Type B pancreatic cell (in vitro differentiated cells): ENCODE measurements around the gene MCTP1. TPM values are rescaled to one million over a fixed set of nuclear protein-coding genes. Genes with fewer than 3 reads are reported as not detected.

ENCODE experiments used
- DNase-seq: peaks from one replicate; pipeline ENCODE4 v3.0.0; 2021; ENCODE audit warnings: mixed read lengths; ENCODE audit not compliant: unreplicated experiment; ENCODE audit errors: extremely low spot score
- H3K27ac Mint-ChIP-seq: 2 replicates; pipeline ENCODE4 v1.8.0; 2021; ENCODE audit warnings: mild to moderate bottlenecking, mixed read lengths
- H3K27me3 Mint-ChIP-seq: 2 replicates; pipeline ENCODE4 v1.8.0; 2021; ENCODE audit warnings: mixed read lengths
- H3K36me3 Mint-ChIP-seq: 2 replicates; pipeline ENCODE4 v1.8.0; 2021; ENCODE audit warnings: mixed read lengths
- H3K4me1 Mint-ChIP-seq: one replicate; pipeline ENCODE4 v1.8.0; 2021; ENCODE audit warnings: mixed read lengths; ENCODE audit not compliant: unreplicated experiment
- H3K4me3 Mint-ChIP-seq: 2 replicates; pipeline ENCODE4 v1.8.0; 2021; ENCODE audit warnings: mild to moderate bottlenecking, mixed read lengths
- H3K9me3 Mint-ChIP-seq: 2 replicates; pipeline ENCODE4 v1.8.0; 2021; ENCODE audit warnings: mixed read lengths
- total RNA-seq: library from RNA; stranded (reverse); gene quantifications from 2 replicates; pipeline ENCODE4 v1.2.1, GENCODE V29; 2021; ENCODE audit warnings: low replicate concordance
- TF ChIP-seq, protein P1 (sequence below): fragments of 200-600 bp; sonication (generic); conservative IDR thresholded peaks from 2 replicates; pipeline ENCODE4 v1.5.0; 2021; ENCODE audit warnings: antibody characterized with exemption, mild to moderate bottlenecking

The MCTP1 gene
- total RNA-seq, 1 donor from 2014 or later: 4.6 TPM

DNA sequence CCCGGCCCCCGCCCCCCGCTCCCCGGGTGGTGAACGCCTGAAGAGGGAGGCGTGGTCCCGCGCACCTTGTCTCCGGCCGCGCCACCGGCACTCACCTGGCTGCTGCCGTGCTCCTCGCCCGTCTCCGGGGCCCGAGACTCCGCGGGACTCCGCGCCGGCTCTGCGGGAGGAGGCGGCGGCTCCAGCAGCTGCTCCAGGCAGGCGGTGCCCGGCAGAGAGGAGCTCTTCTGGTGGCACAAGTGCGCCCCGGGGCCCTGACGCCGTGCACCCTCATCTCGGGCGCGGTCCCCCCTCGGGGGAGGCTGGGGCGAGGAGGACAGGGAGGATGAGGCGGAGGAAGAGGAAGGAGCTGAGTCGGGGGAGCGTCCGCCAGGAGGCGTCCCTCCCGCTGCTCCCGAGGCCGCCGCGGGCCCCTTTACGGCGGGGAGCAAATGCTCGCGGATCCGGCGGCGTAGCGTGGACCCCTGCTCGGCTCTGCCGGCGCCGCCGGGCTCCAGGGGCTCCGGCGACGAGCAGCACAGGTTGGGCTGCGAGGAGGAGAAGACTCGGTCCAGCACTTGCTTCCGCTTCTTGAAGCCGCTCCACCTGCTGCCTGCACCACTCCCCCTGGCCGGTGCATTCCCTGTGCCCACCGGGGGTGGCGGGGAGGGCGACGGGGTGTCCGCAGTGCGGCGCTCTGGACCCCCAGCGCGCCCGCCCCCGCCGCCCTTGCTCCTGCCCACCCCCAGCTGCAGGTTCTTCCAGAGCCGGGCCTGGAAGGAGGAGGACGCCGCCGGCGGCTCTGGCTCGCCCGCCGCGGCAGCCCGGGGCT, 928 bp downstream of the MCTP1 start:
- no peaks in the 10 kb centered on the region for H3K9me3 Mint-ChIP-seq
- H3K36me3 Mint-ChIP-seq: no peaks in the 10 kb centered on the region
- TF ChIP-seq, protein P1, sequence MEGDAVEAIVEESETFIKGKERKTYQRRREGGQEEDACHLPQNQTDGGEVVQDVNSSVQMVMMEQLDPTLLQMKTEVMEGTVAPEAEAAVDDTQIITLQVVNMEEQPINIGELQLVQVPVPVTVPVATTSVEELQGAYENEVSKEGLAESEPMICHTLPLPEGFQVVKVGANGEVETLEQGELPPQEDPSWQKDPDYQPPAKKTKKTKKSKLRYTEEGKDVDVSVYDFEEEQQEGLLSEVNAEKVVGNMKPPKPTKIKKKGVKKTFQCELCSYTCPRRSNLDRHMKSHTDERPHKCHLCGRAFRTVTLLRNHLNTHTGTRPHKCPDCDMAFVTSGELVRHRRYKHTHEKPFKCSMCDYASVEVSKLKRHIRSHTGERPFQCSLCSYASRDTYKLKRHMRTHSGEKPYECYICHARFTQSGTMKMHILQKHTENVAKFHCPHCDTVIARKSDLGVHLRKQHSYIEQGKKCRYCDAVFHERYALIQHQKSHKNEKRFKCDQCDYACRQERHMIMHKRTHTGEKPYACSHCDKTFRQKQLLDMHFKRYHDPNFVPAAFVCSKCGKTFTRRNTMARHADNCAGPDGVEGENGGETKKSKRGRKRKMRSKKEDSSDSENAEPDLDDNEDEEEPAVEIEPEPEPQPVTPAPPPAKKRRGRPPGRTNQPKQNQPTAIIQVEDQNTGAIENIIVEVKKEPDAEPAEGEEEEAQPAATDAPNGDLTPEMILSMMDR: peak; percentile 70
- H3K27me3 Mint-ChIP-seq: peaks cover 65% of the 10 kb centered on the region
- peaks cover 14% of the 10 kb centered on the region for H3K4me1 Mint-ChIP-seq
- DNase-seq: peak; percentile 76
- H3K27ac Mint-ChIP-seq: no peak overlapping the region
- H3K4me3 Mint-ChIP-seq: peak overlapping the region; percentile 90

DNA sequence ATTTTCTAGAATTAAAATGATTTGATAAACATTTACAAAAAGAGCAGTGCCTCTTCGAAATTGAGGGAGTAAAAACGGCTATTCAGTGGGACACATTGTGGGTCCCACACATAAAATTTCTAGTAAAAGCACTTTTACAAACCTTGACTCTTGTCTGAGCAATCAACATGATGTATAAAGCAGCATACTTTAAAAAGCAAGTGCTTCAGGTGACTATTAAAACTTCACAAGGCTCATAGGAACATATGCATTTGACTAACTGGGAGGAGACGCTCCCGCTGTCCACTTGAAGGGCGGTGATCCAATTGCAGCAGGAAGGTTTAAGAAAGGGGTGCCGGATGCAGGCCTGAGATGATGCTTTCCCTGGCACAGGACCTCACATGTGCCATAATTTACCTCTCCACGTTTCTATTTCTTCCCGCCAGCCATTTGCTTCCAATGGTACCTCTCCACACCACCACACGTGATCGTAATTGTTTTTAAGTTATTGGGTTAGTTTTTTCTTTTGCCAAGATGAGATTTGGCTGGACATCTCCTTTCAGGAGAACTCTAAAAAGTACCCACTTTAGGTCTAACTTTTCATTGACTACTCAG, 1.8 kb downstream of the MCTP1 start:
- peak overlapping the region; percentile 75 for H3K27ac Mint-ChIP-seq

DNA sequence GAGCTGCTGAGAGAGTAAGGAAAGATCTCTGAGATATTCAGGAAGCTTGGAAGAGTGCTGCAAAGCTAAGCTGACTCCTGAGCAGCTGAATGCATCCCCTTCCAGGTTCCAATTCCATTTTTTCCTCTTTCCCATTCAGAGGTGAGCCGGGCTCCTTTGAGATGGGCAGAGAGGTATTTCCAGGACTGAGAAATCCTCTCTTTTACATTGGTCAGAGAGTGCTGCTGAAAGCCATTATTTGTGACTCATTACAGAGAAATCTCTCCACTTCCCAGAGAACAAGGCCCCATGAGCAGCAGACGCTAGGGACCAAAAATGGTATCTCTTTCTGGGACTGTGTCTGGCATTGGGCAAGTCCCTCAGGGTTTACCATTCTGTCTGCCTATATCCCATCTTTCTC, 3.7 kb downstream of the MCTP1 start:
- peak overlapping the region; percentile 39 for H3K27ac Mint-ChIP-seq
- H3K4me3 Mint-ChIP-seq: peak overlapping the region; percentile 61
- no peaks in the 10 kb centered on the region for H3K9me3 Mint-ChIP-seq
- peaks cover 44% of the 10 kb centered on the region for H3K27me3 Mint-ChIP-seq
- TF ChIP-seq, protein P1: no peak
- H3K4me1 Mint-ChIP-seq: peaks cover 14% of the 10 kb centered on the region
- DNase-seq: no peak
- no peaks in the 10 kb centered on the region for H3K36me3 Mint-ChIP-seq

More for the DNA sequence above, 1.8 kb downstream of the MCTP1 start:
- DNase-seq: no peak
- Mint-ChIP-seq H3K4me3 (peak overlapping the region; percentile 90), H3K36me3 (no peaks in the 10 kb centered on the region), H3K9me3 (no peaks in the 10 kb centered on the region), H3K4me1 (peaks cover 14% of the 10 kb centered on the region), H3K27me3 (peaks cover 59% of the 10 kb centered on the region)
- TF ChIP-seq, protein P1: no peak

DNA sequence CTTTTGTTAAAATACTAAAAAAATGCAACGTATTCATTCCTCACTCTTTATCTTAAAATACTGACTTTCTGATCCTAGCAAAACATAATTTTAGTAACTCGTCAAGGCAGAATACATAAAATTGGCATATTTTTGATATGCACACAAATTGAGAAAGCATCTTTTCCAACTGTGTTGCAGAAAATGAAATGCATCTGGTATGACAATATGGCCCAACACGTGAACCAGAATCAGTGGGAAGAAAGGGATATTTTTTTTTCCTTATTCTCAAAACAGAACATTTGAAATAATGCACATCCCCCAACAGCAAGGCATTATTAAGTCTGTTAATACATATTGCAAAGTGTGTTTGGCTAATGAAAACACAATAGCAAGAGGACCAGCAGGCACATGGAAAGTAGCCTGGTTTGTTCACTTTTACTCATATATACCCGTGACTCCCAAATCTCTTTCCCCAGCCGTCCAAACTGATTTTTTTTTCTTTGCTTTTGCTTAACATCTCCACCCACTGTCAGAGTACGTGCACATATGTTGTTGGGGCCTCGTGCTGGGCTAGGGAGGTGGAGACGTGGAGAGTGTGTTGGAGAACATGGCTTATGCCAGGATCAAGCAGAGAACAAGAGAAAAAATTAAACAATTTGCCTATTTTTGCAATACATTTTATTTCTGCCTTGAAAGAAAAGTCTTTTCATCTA, 4.3 kb downstream of the MCTP1 start:
- Mint-ChIP-seq H3K27ac (peak overlapping the region; percentile 39), H3K36me3 (no peaks in the 10 kb centered on the region), H3K4me1 (peaks cover 14% of the 10 kb centered on the region), H3K27me3 (peaks cover 41% of the 10 kb centered on the region), H3K4me3 (peak overlapping the region; percentile 61), H3K9me3 (no peaks in the 10 kb centered on the region)
- DNase-seq: no peak
- TF ChIP-seq, protein P1: no peak

DNA sequence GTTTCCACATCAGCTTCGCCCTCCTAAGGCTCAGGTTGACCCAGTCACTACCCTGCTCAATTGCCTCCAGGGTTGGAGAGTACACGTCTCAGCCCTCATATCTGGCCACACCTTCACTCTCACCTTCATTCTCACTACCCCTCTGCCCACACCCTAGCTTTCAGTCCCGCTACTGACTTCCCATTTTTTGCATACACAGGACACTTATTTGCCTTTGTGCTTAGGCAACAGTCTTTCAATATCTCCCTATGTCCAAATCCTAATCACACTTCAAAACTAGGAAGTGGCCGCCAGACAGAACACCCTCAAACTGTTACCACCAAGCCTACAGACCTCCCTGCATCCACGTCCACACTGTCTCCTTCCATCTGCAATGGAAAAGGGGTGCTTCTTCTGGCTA, 10.9 kb downstream of the MCTP1 start:
- H3K27me3 Mint-ChIP-seq: peaks cover 6% of the 10 kb centered on the region

More for the DNA sequence above, 10.9 kb downstream of the MCTP1 start:
- TF ChIP-seq, protein P1: no peak
- H3K4me1 Mint-ChIP-seq: no peaks in the 10 kb centered on the region
- H3K9me3 Mint-ChIP-seq: no peaks in the 10 kb centered on the region
- H3K27ac Mint-ChIP-seq: no peak overlapping the region
- DNase-seq: no peak
- no peaks in the 10 kb centered on the region for H3K36me3 Mint-ChIP-seq
- H3K4me3 Mint-ChIP-seq: no peak overlapping the region
